ENCODE results near the gene HMGCLL1.

HMGCLL1 gene

GRCh38 chr6:55469951-55470366 is 109.0 kb downstream of the HMGCLL1 start:
- DNase-seq (ENCODE audit: low read depth, low spot score): no peak
- no peak overlapping the region for H3K4me3 ChIP-seq (ENCODE audit: low read length)

GRCh38 chr6:55456016-55456415 is 123.0 kb downstream of the HMGCLL1 start:
- no peak overlapping the region for H3K4me3 ChIP-seq (ENCODE audit: low read length)

GRCh38 chr6:55450005-55450404 is 129.0 kb downstream of the HMGCLL1 start:
- no peak for DNase-seq (ENCODE audit: low read depth, low spot score)
- no peak overlapping the region for H3K4me3 ChIP-seq (ENCODE audit: low read length)

More at GRCh38 chr6:55456016-55456415, 123.0 kb downstream of the HMGCLL1 start:
- DNase-seq (ENCODE audit: low read depth, low spot score): no peak

- no peak for DNase-seq (ENCODE audit: low read depth, low spot score)
These were observed 129.8 kb downstream of the HMGCLL1 start for GRCh38 chr6:55449225-55449624.

GRCh38 chr6:55448451-55448850 is 130.5 kb downstream of the HMGCLL1 start:
- H3K4me3 ChIP-seq (ENCODE audit: low read length): no peak overlapping the region
- no peak for DNase-seq (ENCODE audit: low read depth, low spot score)

More at GRCh38 chr6:55449225-55449624, 129.8 kb downstream of the HMGCLL1 start:
- no peak overlapping the region for H3K4me3 ChIP-seq (ENCODE audit: low read length)

- no peak overlapping the region for H3K4me3 ChIP-seq (ENCODE audit: low read length)
- DNase-seq (ENCODE audit: low read depth, low spot score): no peak
These were observed 131.1 kb downstream of the HMGCLL1 start for GRCh38 chr6:55447891-55448290.

GRCh38 chr6:55445648-55446204 is 133.3 kb downstream of the HMGCLL1 start:
- H3K4me3 ChIP-seq (ENCODE audit: low read length): no peak overlapping the region
- peak; percentile 12 for DNase-seq (ENCODE audit: low read depth, low spot score)

GRCh38 chr6:55443238-55444134 is 135.5 kb downstream of the HMGCLL1 start:
- no peak overlapping the region for H3K4me3 ChIP-seq (ENCODE audit: low read length)
- no peak for DNase-seq (ENCODE audit: low read depth, low spot score)

GRCh38 chr6:55438203-55438602 is 140.8 kb downstream of the HMGCLL1 start:
- H3K4me3 ChIP-seq (ENCODE audit: low read length): no peak overlapping the region
- DNase-seq (ENCODE audit: low read depth, low spot score): no peak

GRCh38 chr6:55437141-55437540 is 141.9 kb downstream of the HMGCLL1 start:
- H3K4me3 ChIP-seq (ENCODE audit: low read length): no peak overlapping the region
- no peak for DNase-seq (ENCODE audit: low read depth, low spot score)

GRCh38 chr6:55433446-55434130 is 145.4 kb downstream of the HMGCLL1 start:
- DNase-seq (ENCODE audit: low read depth, low spot score): no peak
- H3K4me3 ChIP-seq (ENCODE audit: low read length): no peak overlapping the region

GRCh38 chr6:55423933-55424332 is 155.1 kb downstream of the HMGCLL1 start:
- no peak overlapping the region for H3K4me3 ChIP-seq (ENCODE audit: low read length)
- no peak for DNase-seq (ENCODE audit: low read depth, low spot score)

GRCh38 chr6:55410674-55411073 is 168.3 kb downstream of the HMGCLL1 start:
- H3K4me3 ChIP-seq (ENCODE audit: low read length): no peak overlapping the region
- no peak for DNase-seq (ENCODE audit: low read depth, low spot score)

GRCh38 chr6:55405474-55406235 is 173.3 kb downstream of the HMGCLL1 start:
- no peak overlapping the region for H3K4me3 ChIP-seq (ENCODE audit: low read length)
- no peak for DNase-seq (ENCODE audit: low read depth, low spot score)

GRCh38 chr6:55399351-55399750 is 179.6 kb downstream of the HMGCLL1 start:
- DNase-seq (ENCODE audit: low read depth, low spot score): no peak
- H3K4me3 ChIP-seq (ENCODE audit: low read length): no peak overlapping the region

GRCh38 chr6:55397986-55398385 is 181.0 kb downstream of the HMGCLL1 start:
- no peak overlapping the region for H3K4me3 ChIP-seq (ENCODE audit: low read length)
- DNase-seq (ENCODE audit: low read depth, low spot score): no peak

- DNase-seq (ENCODE audit: low read depth, low spot score): no peak
- H3K4me3 ChIP-seq (ENCODE audit: low read length): no peak overlapping the region
These were observed 183.1 kb downstream of the HMGCLL1 start for GRCh38 chr6:55395871-55396270.

- DNase-seq (ENCODE audit: low read depth, low spot score): no peak
- H3K4me3 ChIP-seq (ENCODE audit: low read length): no peak overlapping the region
These were observed 190.8 kb downstream of the HMGCLL1 start for GRCh38 chr6:55388211-55388610.

All from Jurkat, Clone E6-1 (cell line).